Memory B cell (primary cell): ENCODE results near the gene KDM5B.
A peak's percentile ranks its signal among the peaks of the same experiment; 100 is the strongest.

ENCODE experiments used
- ATAC-seq: fragments of 150-1000 bp; cut with Tn5 transposase; 2 replicates; pipeline ENCODE4 v1.10.0; 2021; ENCODE audit warnings: low read depth, mild to moderate bottlenecking, moderate library complexity
- DNase-seq, 2 donors: peaks; one replicate each; pipeline ENCODE4 v3.0.0; 2022; ENCODE audit warnings: low spot score in 2 of 2
- H3K27ac Mint-ChIP-seq: one replicate; pipeline ENCODE4 v1.8.0; 2022; ENCODE audit warnings: mild to moderate bottlenecking, moderate library complexity, mixed read lengths
- H3K27me3 Mint-ChIP-seq: one replicate; pipeline ENCODE4 v1.8.0; 2022; ENCODE audit warnings: mixed read lengths
- H3K36me3 Mint-ChIP-seq: one replicate; pipeline ENCODE4 v1.8.0; 2022; ENCODE audit warnings: mild to moderate bottlenecking, mixed read lengths
- H3K4me1 Mint-ChIP-seq: one replicate; pipeline ENCODE4 v1.8.0; 2022; ENCODE audit warnings: mixed read lengths
- H3K4me3 Mint-ChIP-seq: one replicate; pipeline ENCODE4 v1.8.0; 2022; ENCODE audit warnings: mild to moderate bottlenecking, moderate library complexity, mixed read lengths
- H3K9me3 Mint-ChIP-seq: one replicate; pipeline ENCODE4 v1.8.0; 2022; ENCODE audit warnings: mixed read lengths

KDM5B gene

DNA sequence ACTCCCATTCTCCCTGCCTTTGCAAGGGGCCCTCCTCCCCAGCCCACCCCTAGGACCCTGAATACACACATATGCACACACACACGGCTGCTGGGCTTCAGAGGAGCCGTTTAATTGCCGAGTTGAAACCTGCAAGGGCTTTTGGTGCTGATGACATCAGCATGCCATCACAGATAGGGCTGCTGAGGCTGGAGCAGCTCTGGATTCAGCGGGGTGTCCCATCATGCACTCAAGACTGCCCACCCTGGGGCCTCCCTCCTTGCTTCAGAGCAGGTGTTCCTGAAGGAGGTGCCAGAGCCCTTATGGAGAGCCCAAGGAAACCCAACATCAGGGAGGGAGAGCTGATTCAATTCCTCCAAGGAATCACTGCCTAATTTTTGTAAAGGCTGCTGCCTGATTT is 103.6 kb downstream of the KDM5B start:
- Mint-ChIP-seq H3K4me1 (peaks cover 5% of the 10 kb centered on the region), H3K27ac (no peak overlapping the region)
- no peak for ATAC-seq

DNA sequence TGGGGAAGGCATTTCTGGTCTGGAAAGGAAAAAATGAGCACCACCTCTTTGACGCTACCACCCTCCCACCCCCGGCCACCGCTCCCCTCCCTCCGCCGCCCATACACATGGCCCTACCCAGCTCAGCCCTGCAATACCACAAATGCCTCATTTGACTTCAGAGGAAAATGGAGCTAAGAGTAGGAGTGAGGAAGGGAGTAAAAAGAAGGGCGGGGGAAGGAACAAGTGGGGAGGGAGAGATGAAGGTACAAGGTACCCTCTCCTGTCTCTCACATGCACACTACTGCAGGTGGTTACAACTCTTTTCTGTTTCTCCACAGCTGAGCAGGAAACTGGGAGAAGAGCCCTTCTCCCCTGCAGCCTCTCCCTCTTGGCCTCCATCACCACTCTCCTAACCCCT is 105.0 kb downstream of the KDM5B start:
- Mint-ChIP-seq H3K4me1 (no peaks in the 10 kb centered on the region), H3K4me3 (no peak overlapping the region), H3K9me3 (no peaks in the 10 kb centered on the region), H3K36me3 (no peaks in the 10 kb centered on the region), H3K27me3 (peaks cover 19% of the 10 kb centered on the region), H3K27ac (no peak overlapping the region)
- DNase-seq: no peak
- no peak for ATAC-seq

More for the DNA sequence above, 103.6 kb downstream of the KDM5B start:
- DNase-seq: no peak
- no peak overlapping the region for H3K4me3 Mint-ChIP-seq
- H3K9me3 Mint-ChIP-seq: no peaks in the 10 kb centered on the region
- H3K36me3 Mint-ChIP-seq: no peaks in the 10 kb centered on the region
- H3K27me3 Mint-ChIP-seq: peaks cover 22% of the 10 kb centered on the region

DNA sequence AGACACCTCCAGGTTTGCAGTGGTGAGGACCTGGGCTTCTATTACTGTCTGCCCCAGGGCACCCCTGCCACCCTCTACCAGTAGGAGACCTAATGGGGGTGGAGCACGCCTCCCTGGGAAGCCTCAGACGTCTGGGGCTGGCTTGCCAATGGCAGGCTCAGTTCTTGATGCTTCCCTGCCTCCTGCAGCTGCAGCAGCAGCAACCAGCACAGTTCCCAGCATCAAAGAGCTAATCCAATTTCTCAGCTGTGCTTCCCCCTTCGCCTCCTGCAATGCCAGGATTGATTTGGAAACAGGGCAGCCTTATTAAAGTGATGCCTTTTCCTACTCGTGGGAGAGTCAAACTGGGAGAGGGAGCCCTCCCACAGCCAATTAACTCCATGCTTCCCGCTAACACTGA is 106.1 kb downstream of the KDM5B start:
- Mint-ChIP-seq H3K27ac (no peak overlapping the region), H3K4me3 (no peak overlapping the region), H3K36me3 (no peaks in the 10 kb centered on the region), H3K27me3 (peaks cover 17% of the 10 kb centered on the region), H3K9me3 (no peaks in the 10 kb centered on the region), H3K4me1 (no peaks in the 10 kb centered on the region)
- ATAC-seq: no peak
- no peak for DNase-seq

DNA sequence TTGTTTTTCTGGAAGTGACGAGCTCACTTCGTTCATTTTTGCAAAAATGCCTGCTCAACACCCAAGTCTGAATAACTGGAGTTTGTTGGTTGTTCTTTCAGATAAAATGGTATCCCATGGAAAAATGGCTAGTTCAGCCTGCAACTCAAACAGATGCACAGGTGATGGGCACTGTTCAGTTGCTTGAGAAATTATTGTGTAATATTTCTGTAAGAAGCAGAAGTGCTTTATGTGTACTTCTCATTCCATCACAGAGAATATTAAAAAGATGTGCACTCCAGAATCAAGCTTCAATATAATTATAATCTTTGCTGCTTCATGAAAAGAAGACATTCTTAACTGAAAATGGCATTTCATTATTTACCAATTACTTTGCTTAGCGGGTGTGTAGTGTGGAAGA is 107.0 kb downstream of the KDM5B start:
- no peaks in the 10 kb centered on the region for H3K4me1 Mint-ChIP-seq
- H3K27ac Mint-ChIP-seq: no peak overlapping the region
- no peak for DNase-seq
- no peak overlapping the region for H3K4me3 Mint-ChIP-seq
- H3K27me3 Mint-ChIP-seq: peaks cover 23% of the 10 kb centered on the region
- no peaks in the 10 kb centered on the region for H3K9me3 Mint-ChIP-seq
- no peaks in the 10 kb centered on the region for H3K36me3 Mint-ChIP-seq
- ATAC-seq: no peak

DNA sequence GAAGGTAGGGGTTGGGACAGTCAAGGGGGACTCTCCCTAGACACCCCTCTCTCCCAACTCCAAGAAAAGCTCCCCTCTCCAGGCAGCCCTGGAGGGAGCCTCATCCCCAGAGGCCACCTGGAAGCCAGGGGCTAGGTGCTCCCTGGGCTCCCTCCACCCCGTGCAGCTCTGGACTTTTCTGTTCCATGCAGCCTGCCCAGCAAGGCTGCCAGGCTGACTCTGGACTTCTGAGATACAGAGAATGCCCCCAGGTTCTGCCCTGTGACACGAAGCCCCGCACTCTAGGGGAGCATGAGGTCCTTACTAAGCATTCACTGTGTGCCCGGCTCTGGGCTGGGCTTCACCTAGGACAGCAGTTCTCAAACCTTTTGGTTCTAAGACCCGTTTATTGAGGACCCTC is 108.2 kb downstream of the KDM5B start:
- H3K9me3 Mint-ChIP-seq: no peaks in the 10 kb centered on the region

DNA sequence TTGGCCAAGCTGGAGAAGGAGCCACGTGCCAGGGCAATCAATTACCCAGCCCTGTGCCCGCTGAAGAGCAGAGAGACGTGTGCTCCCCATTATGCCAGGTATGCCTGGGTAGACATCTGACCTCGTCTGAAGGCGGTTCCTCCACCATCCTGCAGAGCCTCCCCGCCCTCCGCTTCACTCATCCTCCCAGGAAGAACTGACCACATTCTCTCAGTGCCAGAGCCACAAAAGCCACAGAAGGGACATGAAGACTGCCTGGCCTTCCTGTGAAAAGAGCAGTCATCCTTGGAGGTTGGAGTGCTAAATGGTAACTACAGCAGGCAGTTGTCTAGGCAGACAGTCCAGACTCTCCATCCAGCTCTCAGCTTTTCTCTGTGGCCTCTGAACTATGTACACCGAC is 109.9 kb downstream of the KDM5B start:
- Mint-ChIP-seq H3K36me3 (no peaks in the 10 kb centered on the region), H3K4me1 (no peaks in the 10 kb centered on the region), H3K9me3 (no peaks in the 10 kb centered on the region), H3K27ac (no peak overlapping the region), H3K27me3 (peaks cover 31% of the 10 kb centered on the region), H3K4me3 (no peak overlapping the region)
- ATAC-seq (no peak), DNase-seq (no peak)

More for the DNA sequence above, 108.2 kb downstream of the KDM5B start:
- H3K27me3 Mint-ChIP-seq: peaks cover 31% of the 10 kb centered on the region
- H3K27ac Mint-ChIP-seq: no peak overlapping the region
- ATAC-seq (no peak), DNase-seq (no peak)
- no peaks in the 10 kb centered on the region for H3K36me3 Mint-ChIP-seq
- no peak overlapping the region for H3K4me3 Mint-ChIP-seq
- no peaks in the 10 kb centered on the region for H3K4me1 Mint-ChIP-seq

DNA sequence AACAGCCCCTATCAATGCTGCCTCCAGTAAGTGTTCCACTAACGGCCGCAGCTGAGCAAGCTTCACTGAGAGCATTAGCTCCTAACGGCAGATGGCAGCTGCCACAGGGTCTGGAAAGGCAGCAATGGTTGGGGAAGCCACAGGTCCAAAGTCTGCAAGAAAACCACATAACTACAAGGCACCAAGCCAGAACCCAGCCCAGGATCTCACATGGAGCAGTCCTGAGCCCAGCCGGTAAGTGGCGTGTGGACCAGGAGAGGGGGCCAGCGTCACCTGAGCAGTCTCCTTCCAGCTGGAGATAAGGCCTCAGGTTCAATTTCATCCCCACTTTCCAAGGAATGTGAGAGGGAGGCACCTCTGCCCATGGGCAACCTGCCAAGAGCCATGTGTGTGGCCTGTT is 111.2 kb downstream of the KDM5B start:
- DNase-seq (no peak), ATAC-seq (no peak)
- no peak overlapping the region for H3K27ac Mint-ChIP-seq
- H3K4me3 Mint-ChIP-seq: no peak overlapping the region
- H3K36me3 Mint-ChIP-seq: peaks cover 2% of the 10 kb centered on the region
- H3K27me3 Mint-ChIP-seq: peaks cover 34% of the 10 kb centered on the region
- H3K9me3 Mint-ChIP-seq: peaks cover 2% of the 10 kb centered on the region
- H3K4me1 Mint-ChIP-seq: no peaks in the 10 kb centered on the region

DNA sequence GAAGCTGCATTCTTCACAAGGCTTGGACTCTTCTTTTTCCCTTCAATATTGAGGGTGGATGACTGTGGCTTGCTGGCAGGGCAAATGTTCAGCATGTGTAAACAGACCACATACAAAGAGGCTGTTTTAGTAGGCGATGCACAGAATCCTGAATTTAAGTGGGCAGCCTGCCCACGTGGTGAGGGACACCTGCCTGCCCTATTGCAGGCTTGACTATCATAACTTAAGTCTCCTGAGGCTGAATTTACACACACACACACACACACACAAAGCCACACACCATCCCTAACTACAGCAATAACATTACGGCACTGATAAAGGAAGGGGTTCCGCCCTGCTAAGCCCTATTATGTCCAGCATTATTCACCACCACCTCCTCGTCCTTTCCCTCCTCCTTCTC is 113.9 kb downstream of the KDM5B start:
- Mint-ChIP-seq H3K36me3 (peaks cover 2% of the 10 kb centered on the region), H3K27me3 (peaks cover 44% of the 10 kb centered on the region), H3K4me3 (no peak overlapping the region), H3K27ac (no peak overlapping the region), H3K9me3 (peaks cover 2% of the 10 kb centered on the region), H3K4me1 (no peaks in the 10 kb centered on the region)
- no peak for DNase-seq
- ATAC-seq: no peak

DNA sequence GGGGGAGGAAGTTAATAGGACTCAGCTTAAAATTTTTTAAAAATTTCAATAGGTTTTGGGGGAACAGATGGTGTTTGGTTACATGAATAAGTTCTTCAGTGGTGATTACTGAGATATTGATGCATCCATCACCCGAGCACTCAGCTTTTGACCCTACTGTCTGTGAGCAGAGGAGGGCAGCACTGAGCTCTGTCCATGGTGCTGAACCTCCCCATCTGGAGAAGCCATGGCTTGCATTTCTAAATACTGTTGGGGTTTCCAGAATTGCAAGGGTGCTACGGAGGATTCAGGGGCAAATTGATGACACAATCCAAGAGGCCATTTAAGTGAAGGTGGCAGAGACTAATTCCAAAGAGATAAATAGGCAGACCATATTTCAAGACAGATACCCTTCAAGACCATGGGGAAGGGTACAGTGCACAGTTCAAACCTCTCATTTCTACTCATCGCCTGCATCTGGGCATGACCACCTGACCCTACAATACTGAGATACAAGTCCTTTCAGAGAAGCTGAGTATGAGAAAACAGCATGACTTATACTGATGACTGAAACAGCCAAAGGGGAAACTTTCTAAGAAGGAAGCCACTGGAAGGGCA is 115.2 kb downstream of the KDM5B start:
- Mint-ChIP-seq H3K9me3 (peaks cover 2% of the 10 kb centered on the region), H3K4me3 (no peak overlapping the region), H3K27me3 (peaks cover 49% of the 10 kb centered on the region), H3K4me1 (no peaks in the 10 kb centered on the region), H3K27ac (peak overlapping the region; percentile 41), H3K36me3 (peaks cover 2% of the 10 kb centered on the region)
- peak; percentile 78 for ATAC-seq
- DNase-seq: peak; percentile 59 to 63

DNA sequence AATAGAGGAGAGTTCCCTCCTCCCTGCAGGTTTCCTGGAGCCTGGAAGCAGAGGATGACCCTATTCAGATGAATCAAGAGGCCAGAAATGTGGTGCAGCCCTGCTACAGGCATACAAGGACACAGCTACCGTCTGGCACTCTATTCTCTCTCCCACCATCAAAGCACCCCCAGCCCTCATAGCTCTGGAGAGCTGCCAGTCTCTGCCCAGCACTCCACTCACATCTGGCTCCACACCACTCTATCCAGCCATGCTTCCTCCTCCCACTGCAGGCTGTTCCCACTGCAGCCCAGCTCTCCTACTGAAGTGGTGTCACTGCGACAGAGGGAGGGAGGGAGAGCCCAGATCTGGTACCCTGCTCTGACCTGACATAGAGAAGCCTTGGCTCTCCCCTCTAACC is 116.4 kb downstream of the KDM5B start:
- H3K27ac Mint-ChIP-seq: no peak overlapping the region
- H3K4me1 Mint-ChIP-seq: no peaks in the 10 kb centered on the region
- no peak overlapping the region for H3K4me3 Mint-ChIP-seq
- peaks cover 2% of the 10 kb centered on the region for H3K9me3 Mint-ChIP-seq
- H3K36me3 Mint-ChIP-seq: peaks cover 2% of the 10 kb centered on the region
- DNase-seq (no peak), ATAC-seq (no peak)
- H3K27me3 Mint-ChIP-seq: peaks cover 52% of the 10 kb centered on the region

DNA sequence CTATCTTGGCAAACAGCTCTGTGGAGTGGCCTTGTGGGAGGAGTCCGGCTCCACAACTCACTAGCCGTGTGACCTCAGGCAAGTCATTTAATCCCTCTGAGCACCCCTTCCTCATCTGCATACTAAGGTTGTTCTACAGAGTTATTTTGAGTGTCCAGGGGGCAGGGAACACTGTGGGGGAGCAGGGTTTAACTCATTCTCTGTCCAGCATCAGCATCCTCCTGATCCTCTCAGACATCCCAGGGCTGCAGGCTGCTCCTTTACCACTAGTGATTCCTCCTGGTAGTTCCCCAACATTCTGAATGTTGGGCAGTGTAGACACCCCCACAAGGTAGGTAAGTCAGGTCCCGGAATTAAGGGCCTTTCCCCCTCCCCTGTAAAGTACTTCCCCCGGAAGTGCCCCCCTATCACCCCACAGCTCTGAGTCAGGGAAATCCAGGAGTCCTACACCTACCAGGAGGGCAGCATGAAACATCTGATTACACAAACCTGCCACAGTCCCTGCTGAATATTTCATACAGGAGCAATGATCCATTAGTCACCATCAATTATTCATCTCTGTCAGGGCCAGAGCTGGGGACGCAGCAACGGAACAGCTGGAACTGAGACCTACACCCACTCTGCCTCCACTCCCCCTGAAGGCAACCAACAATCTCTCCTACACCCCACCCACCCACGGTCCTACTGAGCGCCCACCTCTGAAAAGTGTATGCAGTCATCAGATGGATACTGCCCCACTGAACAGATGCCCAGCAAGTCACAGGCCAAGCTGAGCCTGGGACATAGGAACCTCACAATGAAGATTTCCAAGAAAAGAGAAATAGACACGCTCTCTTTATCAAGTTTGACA is 118.5 kb downstream of the KDM5B start:
- Mint-ChIP-seq H3K4me1 (no peaks in the 10 kb centered on the region), H3K36me3 (peaks cover 2% of the 10 kb centered on the region), H3K9me3 (peaks cover 2% of the 10 kb centered on the region), H3K27me3 (peaks cover 40% of the 10 kb centered on the region), H3K27ac (no peak overlapping the region), H3K4me3 (no peak overlapping the region)
- no peak for ATAC-seq
- DNase-seq: no peak

DNA sequence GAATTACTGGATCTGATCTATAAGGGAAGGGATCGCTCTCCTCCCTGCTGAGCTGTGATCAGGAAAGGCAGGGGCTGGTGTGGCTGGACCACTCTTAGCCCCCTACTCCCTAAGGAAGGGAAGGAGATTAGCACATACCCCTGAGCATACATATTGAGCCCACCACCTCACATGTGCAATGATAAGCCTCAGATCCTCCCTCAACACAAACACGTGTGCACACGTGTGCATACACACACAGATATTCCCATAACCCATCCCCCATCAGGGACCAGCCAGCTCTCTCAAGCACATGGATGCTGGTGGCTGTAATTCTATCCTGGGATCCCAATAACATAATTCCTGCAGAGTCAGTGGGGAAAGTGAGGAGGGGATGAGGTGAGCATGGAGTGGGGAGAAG is 119.1 kb downstream of the KDM5B start:
- Mint-ChIP-seq H3K9me3 (peaks cover 2% of the 10 kb centered on the region), H3K27ac (no peak overlapping the region), H3K27me3 (peaks cover 39% of the 10 kb centered on the region), H3K4me3 (no peak overlapping the region), H3K4me1 (no peaks in the 10 kb centered on the region), H3K36me3 (peaks cover 2% of the 10 kb centered on the region)
- DNase-seq (no peak), ATAC-seq (no peak)

DNA sequence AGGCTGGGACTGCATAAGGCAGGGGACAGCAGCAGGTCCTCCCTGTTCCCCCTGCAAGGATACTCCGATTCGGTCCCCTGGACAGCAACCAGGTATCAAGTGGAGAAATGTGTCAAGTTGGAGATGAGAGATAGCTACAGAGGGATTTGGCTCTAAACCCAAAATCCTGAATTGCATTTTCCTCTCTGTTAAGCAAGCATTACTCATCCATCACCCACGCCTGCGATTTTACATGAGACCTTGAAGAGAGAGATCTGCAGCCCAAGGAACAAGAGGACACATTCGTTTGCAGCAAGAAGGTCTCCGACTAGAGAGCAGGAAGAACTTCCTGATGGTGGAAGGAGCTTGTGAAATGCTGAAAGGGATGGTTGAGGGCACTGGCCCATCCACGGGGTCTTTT is 119.8 kb downstream of the KDM5B start:
- Mint-ChIP-seq H3K4me3 (no peak overlapping the region), H3K4me1 (no peaks in the 10 kb centered on the region), H3K27me3 (peaks cover 40% of the 10 kb centered on the region), H3K9me3 (peaks cover 2% of the 10 kb centered on the region), H3K36me3 (peaks cover 2% of the 10 kb centered on the region), H3K27ac (no peak overlapping the region)
- ATAC-seq: no peak
- DNase-seq: no peak

DNA sequence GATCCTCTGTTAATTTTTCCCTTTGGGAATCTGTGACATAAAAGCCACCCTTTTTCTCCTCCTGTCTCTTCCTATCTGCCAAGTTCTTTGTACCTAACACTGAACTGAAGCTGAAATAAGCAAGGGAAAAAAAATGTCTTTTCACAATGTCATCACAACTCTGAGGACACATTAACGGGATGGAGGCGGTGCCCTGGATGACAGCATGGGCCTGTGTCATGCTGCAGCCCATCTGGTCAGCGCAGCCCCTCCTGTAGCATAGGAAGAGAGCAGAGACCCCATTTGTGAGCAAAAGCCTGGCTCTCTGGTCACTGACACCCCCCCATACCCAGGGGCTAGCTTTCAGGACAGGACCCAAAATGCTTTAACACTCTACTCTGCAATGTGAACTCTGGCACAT is 120.4 kb downstream of the KDM5B start:
- ATAC-seq (no peak), DNase-seq (no peak)
- Mint-ChIP-seq H3K4me3 (no peak overlapping the region), H3K9me3 (no peaks in the 10 kb centered on the region), H3K4me1 (no peaks in the 10 kb centered on the region), H3K27ac (no peak overlapping the region), H3K27me3 (peaks cover 39% of the 10 kb centered on the region), H3K36me3 (no peaks in the 10 kb centered on the region)

DNA sequence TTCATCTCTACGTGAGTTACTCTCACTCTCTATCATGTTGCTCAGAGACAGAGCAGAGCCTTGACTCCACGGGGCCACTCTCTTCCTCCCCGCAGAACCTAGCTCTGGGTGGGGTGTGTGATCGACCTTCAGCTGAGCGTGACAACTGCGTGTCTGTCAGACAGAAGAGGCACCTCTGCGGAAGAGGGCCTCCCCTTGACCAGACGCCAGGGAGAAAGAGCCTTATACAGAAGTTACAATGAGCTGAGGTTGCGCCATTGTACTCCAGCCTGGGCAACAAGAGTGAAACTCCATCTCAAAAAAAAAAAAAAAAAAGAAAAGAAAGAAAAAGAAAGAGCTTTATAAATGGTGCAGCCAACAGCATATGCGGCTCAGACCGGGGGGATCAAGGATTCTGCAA is 120.9 kb downstream of the KDM5B start:
- peaks cover 42% of the 10 kb centered on the region for H3K27me3 Mint-ChIP-seq
- no peak overlapping the region for H3K27ac Mint-ChIP-seq
- ATAC-seq (no peak), DNase-seq (no peak)
- H3K36me3 Mint-ChIP-seq: no peaks in the 10 kb centered on the region
- H3K4me1 Mint-ChIP-seq: no peaks in the 10 kb centered on the region
- no peaks in the 10 kb centered on the region for H3K9me3 Mint-ChIP-seq
- no peak overlapping the region for H3K4me3 Mint-ChIP-seq
